Stimulated activated memory B cell treated with anti-CD40 and anti-IgM and Interleukin-4, amounts not matched to agents 10 μg/mL and 1 μg/mL and 100 μg/mL, for 72 hours (primary cell): ENCODE data around the gene LY6G6C.

ENCODE experiments used
- ATAC-seq: fragments of 150-1000 bp; cut with Tn5 transposase; 2 replicates; pipeline ENCODE4 v1.10.0; 2021
- H3K27ac Mint-ChIP-seq: one replicate; pipeline ENCODE4 v1.8.0; 2022; ENCODE audit warnings: mild to moderate bottlenecking, mixed read lengths
- H3K27me3 Mint-ChIP-seq: one replicate; pipeline ENCODE4 v1.8.0; 2022; ENCODE audit warnings: mixed read lengths
- H3K36me3 Mint-ChIP-seq: one replicate; pipeline ENCODE4 v1.8.0; 2022; ENCODE audit warnings: mixed read lengths
- H3K4me1 Mint-ChIP-seq: one replicate; pipeline ENCODE4 v1.8.0; 2022; ENCODE audit warnings: mixed read lengths
- H3K4me3 Mint-ChIP-seq: one replicate; pipeline ENCODE4 v1.8.0; 2022; ENCODE audit warnings: mild to moderate bottlenecking, moderate library complexity, mixed read lengths
- H3K9me3 Mint-ChIP-seq: one replicate; pipeline ENCODE4 v1.8.0; 2022; ENCODE audit warnings: mixed read lengths

LY6G6C gene

DNA sequence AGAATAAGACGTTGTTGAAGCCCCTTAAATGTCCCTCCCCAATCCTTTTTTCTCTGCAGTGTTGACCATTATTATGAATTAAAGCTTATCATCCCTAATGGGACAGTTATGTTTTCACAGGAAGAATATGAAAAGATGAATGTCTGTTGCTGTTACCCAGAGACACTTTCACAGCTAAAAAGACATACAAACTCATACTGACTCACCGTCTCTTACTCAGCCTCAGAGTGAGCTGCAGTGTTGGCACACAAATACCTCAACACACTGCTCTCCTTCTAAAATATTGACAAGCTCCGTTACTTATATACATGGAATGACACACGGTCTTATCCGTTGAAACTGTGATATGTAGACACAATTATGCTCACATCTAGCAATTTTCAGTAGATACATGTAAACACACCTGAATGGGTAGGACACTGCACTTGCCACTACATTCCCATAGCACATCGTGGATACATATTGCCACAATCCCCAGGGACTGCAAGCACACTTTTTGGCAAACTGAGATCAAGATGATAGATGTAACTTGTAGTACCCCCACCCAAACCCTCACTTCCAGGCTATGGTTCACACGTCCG is 31.3 kb upstream of the LY6G6C start:
- no peak overlapping the region for H3K4me3 Mint-ChIP-seq
- no peaks in the 10 kb centered on the region for H3K4me1 Mint-ChIP-seq
- peaks cover under 1% of the 10 kb centered on the region for H3K36me3 Mint-ChIP-seq
- no peak overlapping the region for H3K27ac Mint-ChIP-seq
- H3K9me3 Mint-ChIP-seq: no peaks in the 10 kb centered on the region
- no peaks in the 10 kb centered on the region for H3K27me3 Mint-ChIP-seq
- no peak for ATAC-seq

DNA sequence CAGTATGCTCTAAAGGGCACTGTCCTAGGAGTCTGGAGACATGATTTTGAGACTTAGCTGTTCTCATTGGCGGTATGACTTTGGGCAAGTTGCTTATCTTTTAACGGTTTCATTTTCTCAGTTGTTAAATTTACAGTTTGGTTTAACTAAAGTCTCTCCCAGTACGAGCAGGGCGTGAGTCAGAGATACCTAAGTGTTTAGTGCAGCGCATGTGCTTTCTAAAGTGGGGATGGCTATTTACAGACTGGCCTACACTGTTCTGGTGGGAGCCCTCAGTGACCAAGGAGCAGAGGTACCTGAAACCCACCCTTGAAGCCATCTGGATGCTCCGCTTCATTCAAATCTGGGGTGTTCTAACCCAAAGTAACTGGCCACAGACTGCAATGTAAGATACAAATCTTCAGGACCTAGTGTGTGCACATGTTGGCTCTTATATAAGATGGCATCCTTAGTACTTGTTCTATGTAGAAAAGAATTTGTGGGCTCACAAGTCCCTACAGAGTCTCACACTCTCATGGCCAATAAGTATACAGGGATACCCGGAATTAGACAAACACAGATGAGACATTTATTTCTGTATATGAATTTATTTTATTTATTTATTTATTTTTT is 29.0 kb upstream of the LY6G6C start:
- ATAC-seq: no peak
- no peaks in the 10 kb centered on the region for H3K4me1 Mint-ChIP-seq
- peaks cover 6% of the 10 kb centered on the region for H3K36me3 Mint-ChIP-seq
- no peaks in the 10 kb centered on the region for H3K9me3 Mint-ChIP-seq
- H3K4me3 Mint-ChIP-seq: no peak overlapping the region
- no peak overlapping the region for H3K27ac Mint-ChIP-seq
- no peaks in the 10 kb centered on the region for H3K27me3 Mint-ChIP-seq

DNA sequence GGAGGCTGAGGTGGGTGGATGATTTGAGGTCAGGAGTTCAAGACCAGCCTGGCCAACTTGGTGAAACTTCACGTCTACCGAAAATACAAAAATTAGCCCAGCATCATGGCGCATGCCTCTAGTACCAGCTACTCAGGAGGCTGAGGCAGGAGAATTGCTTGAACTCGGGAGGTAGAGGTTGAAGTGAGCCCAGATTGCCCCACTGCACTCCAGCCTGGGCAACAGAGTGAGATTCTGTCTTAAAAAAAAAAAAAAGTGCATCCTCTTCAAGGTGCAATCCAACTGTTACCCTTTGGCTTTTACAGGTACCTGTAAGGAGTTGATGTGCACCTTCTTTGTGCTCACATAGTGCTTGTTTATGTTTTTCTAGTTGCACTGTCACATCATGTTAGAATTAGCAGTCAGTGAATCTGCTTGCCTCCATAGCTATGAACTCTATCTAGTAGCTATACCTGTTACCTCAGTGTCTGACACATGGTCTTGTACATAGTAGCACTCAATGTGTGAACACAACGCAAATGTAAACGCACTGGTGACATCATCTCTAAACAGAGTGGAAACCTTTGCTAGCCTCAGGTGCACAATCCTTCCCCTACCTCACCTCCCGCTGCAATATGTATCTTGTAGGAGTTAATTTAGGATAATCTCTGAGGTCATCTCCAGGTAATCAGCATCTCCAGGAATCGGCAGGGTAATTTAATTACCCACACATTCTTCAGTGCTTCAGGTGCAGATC is 27.9 kb upstream of the LY6G6C start:
- no peaks in the 10 kb centered on the region for H3K4me1 Mint-ChIP-seq
- H3K27ac Mint-ChIP-seq: no peak overlapping the region
- H3K4me3 Mint-ChIP-seq: no peak overlapping the region
- ATAC-seq: no peak
- no peaks in the 10 kb centered on the region for H3K9me3 Mint-ChIP-seq
- no peaks in the 10 kb centered on the region for H3K27me3 Mint-ChIP-seq
- H3K36me3 Mint-ChIP-seq: peaks cover 6% of the 10 kb centered on the region

DNA sequence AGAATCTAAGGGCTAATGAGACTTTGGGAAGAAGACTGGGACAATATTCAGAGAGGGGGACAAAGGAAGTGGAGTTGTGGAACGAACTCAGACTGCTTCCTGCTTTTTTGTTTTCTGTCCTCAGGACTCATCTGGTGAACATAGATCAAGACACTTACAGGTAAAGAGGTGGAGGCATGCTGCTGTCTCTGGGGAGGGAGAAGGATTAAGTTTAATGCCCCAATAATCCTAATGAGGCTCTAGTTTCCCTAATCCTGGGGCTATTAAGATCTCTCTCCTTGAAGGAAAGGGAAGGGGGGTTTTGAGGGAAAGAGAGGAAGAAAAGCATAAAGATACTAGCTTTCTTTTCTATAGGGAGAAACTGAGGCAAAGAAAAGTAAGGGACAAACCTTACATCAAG is 22.9 kb upstream of the LY6G6C start:
- Mint-ChIP-seq H3K4me1 (peaks cover 14% of the 10 kb centered on the region), H3K4me3 (no peak overlapping the region), H3K27ac (no peak overlapping the region), H3K36me3 (peaks cover 28% of the 10 kb centered on the region), H3K9me3 (no peaks in the 10 kb centered on the region), H3K27me3 (no peaks in the 10 kb centered on the region)
- ATAC-seq: no peak

DNA sequence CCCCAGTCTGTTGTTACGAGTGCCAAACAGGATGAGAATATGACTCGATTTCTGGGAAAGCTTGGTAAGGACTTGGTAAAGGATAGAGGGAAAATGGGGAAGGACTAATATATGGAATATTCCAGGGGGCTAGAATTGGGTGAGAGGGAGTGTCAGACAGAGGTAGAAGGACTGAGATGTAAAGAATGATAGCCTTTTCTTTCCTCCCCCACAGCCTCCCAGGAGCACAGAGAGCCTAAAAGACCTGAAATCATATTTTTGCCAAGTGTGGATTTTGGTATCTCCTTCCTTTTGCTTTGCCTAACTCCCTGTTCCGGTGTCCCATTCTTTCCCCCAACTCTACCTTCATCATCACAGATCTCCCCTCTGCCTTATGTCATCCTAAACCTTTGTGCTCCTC is 21.3 kb upstream of the LY6G6C start:
- ATAC-seq: no peak
- Mint-ChIP-seq H3K27ac (no peak overlapping the region), H3K27me3 (no peaks in the 10 kb centered on the region), H3K4me1 (peaks cover 29% of the 10 kb centered on the region), H3K9me3 (no peaks in the 10 kb centered on the region), H3K36me3 (peaks cover 28% of the 10 kb centered on the region), H3K4me3 (no peak overlapping the region)

DNA sequence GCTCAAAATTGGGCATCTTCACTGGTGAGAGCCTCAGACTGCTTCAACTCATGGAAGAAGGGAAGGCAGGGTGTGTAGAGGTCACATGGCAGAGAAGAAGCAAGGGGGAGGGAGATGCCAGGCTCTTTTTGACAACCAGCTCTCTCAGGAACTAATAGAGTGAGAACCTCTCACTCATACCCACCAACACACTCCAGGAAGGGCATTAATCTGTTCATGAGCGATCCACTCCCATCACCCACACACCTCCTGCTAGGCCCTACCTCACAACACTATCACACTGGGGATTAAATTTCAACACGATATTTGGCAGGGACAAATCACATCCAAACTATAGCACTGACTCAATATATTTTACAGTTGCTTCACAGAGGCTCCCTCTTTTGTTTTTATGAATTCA is 20.3 kb upstream of the LY6G6C start:
- Mint-ChIP-seq H3K9me3 (no peaks in the 10 kb centered on the region), H3K36me3 (peaks cover 22% of the 10 kb centered on the region), H3K4me3 (peak overlapping the region; percentile 38), H3K27me3 (no peaks in the 10 kb centered on the region), H3K27ac (no peak overlapping the region), H3K4me1 (peaks cover 40% of the 10 kb centered on the region)
- no peak for ATAC-seq

DNA sequence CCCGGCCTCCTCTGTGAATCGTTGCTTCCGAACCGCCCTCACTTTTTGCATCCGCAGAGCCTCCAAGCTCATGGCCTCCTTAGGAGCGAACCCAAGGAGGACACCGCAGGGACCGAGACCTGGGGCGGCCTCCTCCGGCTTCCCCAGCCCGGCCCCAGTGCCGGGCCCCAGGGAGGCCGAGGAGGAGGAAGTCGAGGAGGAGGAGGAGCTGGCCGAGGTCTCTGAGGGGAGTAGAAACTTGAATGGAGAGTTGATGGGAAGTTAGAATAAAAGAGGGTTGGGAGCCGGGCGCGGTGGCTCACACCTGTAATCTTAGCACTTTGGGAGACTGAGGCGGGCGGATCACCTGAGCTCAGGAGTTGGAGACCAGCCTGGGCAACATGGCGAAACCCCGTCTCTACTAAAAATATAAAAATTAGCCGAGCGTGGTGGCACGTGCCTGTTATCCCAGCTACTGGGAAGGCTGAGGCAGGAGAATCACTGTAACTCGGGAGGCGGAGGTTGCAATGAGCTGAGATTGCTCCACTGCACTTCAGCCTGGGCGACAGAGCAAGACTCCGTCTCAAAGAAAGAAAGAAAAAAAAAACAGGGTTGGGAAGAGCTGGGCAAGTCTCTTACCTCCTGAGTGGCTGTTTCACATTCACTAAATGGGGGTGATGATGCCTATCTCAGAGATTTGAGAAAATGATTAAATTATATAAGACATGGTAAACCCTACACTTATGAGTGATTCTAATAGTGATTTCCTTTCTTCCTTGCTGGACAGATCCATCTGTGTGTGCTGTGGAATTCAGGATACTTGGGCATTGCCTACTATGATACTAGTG is 19.1 kb upstream of the LY6G6C start:
- Mint-ChIP-seq H3K9me3 (no peaks in the 10 kb centered on the region), H3K4me3 (peak overlapping the region; percentile 92), H3K27ac (peak overlapping the region; percentile 90), H3K4me1 (peaks cover 45% of the 10 kb centered on the region), H3K36me3 (peaks cover 26% of the 10 kb centered on the region), H3K27me3 (no peaks in the 10 kb centered on the region)
- peak; percentile 35 for ATAC-seq

DNA sequence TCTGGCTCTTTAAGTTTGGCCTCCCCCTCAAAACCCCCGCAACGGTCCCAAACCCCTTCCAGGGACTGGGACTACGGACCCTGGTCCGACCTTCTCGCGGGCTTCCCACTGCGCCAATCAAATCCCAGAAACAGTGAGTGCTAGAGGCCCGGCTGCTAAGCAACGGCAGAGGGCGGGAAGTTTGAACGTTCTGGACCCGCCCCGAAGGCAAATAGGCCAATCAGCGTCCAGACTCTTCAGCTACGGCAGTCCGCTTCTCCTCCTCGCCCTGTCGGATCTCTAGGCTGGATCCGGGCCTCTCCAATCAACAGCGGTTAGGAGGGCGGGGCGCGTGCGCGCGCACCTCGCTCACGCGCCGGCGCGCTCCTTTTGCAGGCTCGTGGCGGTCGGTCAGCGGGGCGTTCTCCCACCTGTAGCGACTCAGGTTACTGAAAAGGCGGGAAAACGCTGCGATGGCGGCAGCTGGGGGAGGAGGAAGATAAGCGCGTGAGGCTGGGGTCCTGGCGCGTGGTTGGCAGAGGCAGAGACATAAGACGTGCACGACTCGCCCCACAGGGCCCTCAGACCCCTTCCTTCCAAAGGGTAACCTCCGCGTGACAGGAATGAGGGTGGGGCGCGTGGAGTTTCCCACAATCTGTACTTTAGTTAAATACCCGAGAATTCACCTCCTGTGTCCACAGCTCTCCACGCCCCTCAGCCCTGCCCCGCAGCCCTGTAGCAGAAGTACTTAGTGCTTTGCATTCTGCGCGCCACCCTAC is 18.3 kb upstream of the LY6G6C start, which contains the start of gene MSH5:
Gene MSH5 (plus strand): TSS at position 367 of the 758 bp plus-strand sequence. CDS start 462 bp downstream, outside the sequence.
- Mint-ChIP-seq H3K27me3 (no peaks in the 10 kb centered on the region), H3K4me3 (peak within 1 kb of the TSS; percentile 95), H3K27ac (peak within 1 kb of the TSS; percentile 90), H3K4me1 (peaks cover 46% of the 10 kb centered on the region), H3K36me3 (peaks cover 34% of the 10 kb centered on the region), H3K9me3 (no peaks in the 10 kb centered on the region)
- peak; percentile 95 for ATAC-seq

DNA sequence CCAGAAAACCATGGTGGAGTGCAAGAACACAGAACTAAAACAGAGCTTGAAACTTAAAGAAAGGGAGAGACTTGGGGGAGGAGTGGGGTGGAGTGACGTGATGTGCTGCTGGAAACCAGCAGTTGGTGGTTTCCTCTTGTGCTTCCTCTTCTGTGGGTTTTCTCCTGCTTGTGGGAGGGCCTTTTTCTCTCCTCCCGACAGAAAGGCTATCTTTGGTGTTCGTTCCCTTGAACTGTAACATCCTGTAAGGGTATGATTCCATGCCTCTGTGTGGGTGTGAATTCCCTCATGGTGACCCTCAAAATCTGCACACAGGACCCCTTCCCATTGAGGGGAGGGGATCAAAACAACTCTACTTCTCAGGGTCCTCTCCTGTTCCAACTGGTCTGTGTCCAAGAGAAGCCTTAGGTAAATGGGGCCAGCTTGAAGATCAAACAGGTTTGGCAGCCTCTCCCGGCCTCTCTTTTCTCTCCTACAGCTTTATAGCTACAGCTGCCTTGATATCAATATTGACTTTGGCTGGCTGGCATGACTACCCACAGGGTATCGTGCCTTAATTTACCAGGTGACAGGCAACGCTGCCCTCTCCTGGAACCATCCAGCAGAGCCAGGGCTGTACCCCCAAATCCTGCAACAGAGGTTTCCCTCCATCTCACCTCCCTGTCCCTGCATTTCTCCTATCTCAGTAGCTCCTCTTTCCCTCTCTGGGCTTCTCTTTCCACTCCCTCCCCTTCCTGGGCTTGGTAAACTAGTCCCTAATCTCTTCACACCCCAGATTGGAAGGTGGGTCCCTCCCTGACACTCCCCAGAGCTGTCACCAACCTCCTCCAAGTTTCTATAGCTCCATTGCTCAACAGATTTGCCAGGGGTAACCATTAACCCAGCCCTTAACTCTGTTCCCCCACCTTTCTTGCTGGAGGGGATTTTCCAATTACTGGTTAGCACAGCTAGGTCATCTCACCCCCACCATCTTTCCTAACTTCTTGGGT is 16.7 kb upstream of the LY6G6C start:
- H3K4me1 Mint-ChIP-seq: peaks cover 62% of the 10 kb centered on the region

DNA sequence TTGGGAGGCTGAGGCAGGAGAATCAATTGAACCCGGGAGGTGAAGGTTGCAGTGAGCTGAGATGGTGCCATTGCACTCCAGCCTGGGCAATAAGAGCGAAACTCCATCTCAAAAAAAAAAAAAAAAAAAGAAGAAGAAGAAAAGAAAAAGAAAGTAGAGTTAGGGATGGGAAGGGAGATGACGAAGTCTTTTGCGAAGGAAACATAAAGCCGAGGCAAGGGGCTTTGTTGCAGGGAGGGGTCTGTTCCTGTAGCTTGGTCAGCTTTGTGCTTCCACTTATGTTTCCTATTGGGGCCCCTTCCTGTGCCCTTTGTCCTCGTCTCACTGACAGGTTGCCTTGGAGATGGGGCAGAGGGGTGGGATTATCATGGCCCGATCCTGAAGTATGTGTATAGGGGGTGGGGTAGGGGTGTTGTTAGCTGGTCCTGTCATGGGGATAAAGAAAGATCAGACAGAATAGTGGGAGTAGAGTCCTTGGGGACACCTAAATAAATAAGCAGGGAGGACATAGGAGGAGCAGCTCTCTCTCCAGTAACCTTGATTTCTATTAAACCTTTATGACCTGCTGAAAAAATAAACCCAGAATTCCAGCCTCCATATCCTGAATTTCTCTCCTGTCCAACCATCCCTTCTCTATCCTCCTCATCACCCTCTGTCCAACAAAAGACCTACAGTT is 15.9 kb upstream of the LY6G6C start:
- no peak for ATAC-seq
- Mint-ChIP-seq H3K4me1 (peaks cover 63% of the 10 kb centered on the region), H3K36me3 (peaks cover 31% of the 10 kb centered on the region), H3K4me3 (peak overlapping the region; percentile 95), H3K9me3 (no peaks in the 10 kb centered on the region), H3K27me3 (no peaks in the 10 kb centered on the region), H3K27ac (peak overlapping the region; percentile 90)

More for the DNA sequence above, 16.7 kb upstream of the LY6G6C start:
- ATAC-seq: peak; percentile 37
- Mint-ChIP-seq H3K27ac (peak overlapping the region; percentile 90), H3K36me3 (peaks cover 33% of the 10 kb centered on the region), H3K27me3 (no peaks in the 10 kb centered on the region), H3K9me3 (no peaks in the 10 kb centered on the region), H3K4me3 (peak overlapping the region; percentile 95)

DNA sequence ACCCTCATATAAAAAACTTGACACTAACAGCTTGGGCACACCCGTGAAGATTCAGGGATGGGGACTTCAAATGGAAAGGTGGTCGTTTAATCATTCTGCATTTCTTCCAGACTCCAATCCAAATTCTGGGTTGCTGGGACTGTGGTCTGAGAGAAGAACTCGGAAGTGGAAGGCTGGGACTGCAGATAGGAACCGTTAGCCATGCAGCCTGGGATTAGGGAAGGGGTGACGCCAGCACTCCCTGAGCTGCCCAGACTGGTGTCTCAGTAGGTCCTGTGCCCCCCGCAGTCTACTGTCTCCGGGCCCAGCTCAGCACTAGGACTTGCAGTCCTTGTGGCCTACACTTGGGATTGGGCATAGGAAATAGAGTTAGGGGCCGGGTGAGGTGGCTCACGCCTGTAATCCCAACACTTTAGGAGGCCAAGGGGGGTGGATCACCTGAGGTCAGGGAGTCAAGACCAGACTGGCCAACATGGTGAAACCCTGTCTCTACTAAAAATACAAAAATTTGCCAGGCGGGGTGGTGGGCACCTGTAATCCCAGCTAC is 15.3 kb upstream of the LY6G6C start:
- Mint-ChIP-seq H3K4me1 (peaks cover 63% of the 10 kb centered on the region), H3K9me3 (no peaks in the 10 kb centered on the region), H3K27me3 (no peaks in the 10 kb centered on the region), H3K27ac (peak overlapping the region; percentile 90), H3K4me3 (peak overlapping the region; percentile 95), H3K36me3 (peaks cover 30% of the 10 kb centered on the region)
- no peak for ATAC-seq

DNA sequence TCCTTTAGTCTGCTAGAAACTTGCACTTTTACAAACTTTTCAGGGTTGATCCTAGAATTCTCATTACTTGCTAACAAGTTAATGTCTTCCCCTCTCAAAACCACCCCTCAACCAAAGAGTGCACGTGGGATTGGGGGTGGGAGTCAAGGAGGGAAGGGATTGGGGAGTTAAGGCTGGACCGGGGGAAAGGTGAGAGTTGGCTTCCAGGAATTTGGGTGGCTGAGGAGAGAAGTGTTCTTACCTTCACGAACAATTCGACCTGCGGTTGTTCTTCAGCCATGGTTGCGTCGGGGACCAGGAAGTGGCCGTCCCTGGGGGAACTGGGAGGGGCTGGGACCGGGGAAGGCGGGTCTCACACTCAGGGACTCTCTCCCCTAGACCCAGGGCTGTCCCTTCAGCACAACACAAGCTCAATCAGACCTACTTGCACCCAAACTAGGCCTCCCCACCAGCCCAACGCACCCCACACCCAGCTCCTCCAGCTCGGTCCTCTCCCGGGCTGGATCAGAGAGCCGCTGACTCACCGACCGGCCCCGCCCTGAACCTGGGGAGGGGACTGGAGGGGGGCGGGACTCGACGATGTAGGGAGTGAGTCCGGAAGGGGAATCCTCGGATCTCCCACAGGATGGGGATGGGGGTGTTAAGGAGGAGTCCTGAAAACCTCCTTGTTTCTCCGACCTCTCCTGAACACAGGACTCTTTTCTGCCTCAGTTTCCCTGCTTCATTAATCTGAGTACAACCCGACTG is 14.6 kb upstream of the LY6G6C start, which contains the start of gene CLIC1:
Gene CLIC1 (minus strand): TSS at position 510 of the 747 bp plus-strand sequence. CDS start 230 bp downstream, at position 280.
- Mint-ChIP-seq H3K4me3 (peak within 1 kb of the TSS; percentile 95), H3K36me3 (peaks cover 24% of the 10 kb centered on the region), H3K27ac (peak within 1 kb of the TSS; percentile 90), H3K9me3 (no peaks in the 10 kb centered on the region), H3K27me3 (no peaks in the 10 kb centered on the region), H3K4me1 (peaks cover 63% of the 10 kb centered on the region)
- peak; percentile 69 for ATAC-seq
